HG02970 (cell line): Measurements from ENCODE around the gene SPATA1.
A peak's percentile ranks its signal among the peaks of the same experiment; 100 is the strongest.
"Not testable (repeated sequence)": the region's sequence is repeated elsewhere in the genome, so short reads cannot be mapped to it uniquely, and the experiment has no call there.

Source experiments
- ATAC-seq: cut with Tn5 transposase; IDR thresholded peaks from one replicate; pipeline ENCODE4 v1.9.1; 2021; ENCODE audit warnings: mild to moderate bottlenecking, moderate library complexity, moderate number of reproducible peaks; ENCODE audit not compliant: unreplicated experiment, low FRiP score

Gene SPATA1

GRCh38 chr1:84506002-84506728, at the start of gene SPATA1, which contains the start of gene GNG5:
SPATA1 (plus strand) TSS chr1:84506386; CDS start chr1:84516360, 9,974 bp downstream.
GNG5 (minus strand) TSS chr1:84506581; CDS start chr1:84506091, 490 bp downstream.
- peak; percentile 88 for ATAC-seq

GRCh38 chr1:84462118-84462517, 44.1 kb upstream of the SPATA1 start:
- ATAC-seq: no peak

- ATAC-seq: no peak
Measured at GRCh38 chr1:84467298-84467697, 38.9 kb upstream of the SPATA1 start.

GRCh38 chr1:84476225-84476624, 30.0 kb upstream of the SPATA1 start:
- no peak for ATAC-seq

- ATAC-seq: peak; percentile 86
Measured at GRCh38 chr1:84478876-84479868, 27.0 kb upstream of the SPATA1 start, which contains the start of gene RPF1. RPF1 (plus strand) TSS chr1:84479266; CDS start chr1:84479282, 16 bp downstream.

- ATAC-seq: no peak
Measured at GRCh38 chr1:84479998-84480397, 26.2 kb upstream of the SPATA1 start.

GRCh38 chr1:84480650-84481049, 25.5 kb upstream of the SPATA1 start:
- no peak for ATAC-seq

GRCh38 chr1:84481317-84481716, 24.9 kb upstream of the SPATA1 start:
- no peak for ATAC-seq

GRCh38 chr1:84488107-84488506, 18.1 kb upstream of the SPATA1 start:
- no peak for ATAC-seq

GRCh38 chr1:84489766-84490165, 16.4 kb upstream of the SPATA1 start:
- no peak for ATAC-seq

- ATAC-seq: no peak
Measured at GRCh38 chr1:84492726-84493125, 13.5 kb upstream of the SPATA1 start.

GRCh38 chr1:84493747-84494146, 12.4 kb upstream of the SPATA1 start:
- no peak for ATAC-seq

- no peak for ATAC-seq
Measured at GRCh38 chr1:84496498-84496897, 9.7 kb upstream of the SPATA1 start.

- ATAC-seq: no peak
Measured at GRCh38 chr1:84497631-84498275, 8.4 kb upstream of the SPATA1 start.

GRCh38 chr1:84502927-84503326, 3.3 kb upstream of the SPATA1 start:
- ATAC-seq: no peak

GRCh38 chr1:84504580-84505492, 1.4 kb upstream of the SPATA1 start:
- ATAC-seq: no peak

GRCh38 chr1:84505493-84506001, 639 bp upstream of the SPATA1 start:
- peak; percentile 33 for ATAC-seq

- ATAC-seq: no peak
Measured at GRCh38 chr1:84506729-84507453, 705 bp downstream of the SPATA1 start.

- not testable (repeated sequence) for ATAC-seq
Measured at GRCh38 chr1:84507887-84508286, 1.7 kb downstream of the SPATA1 start.
